ENCODE data around the gene NKD1. TPM values are rescaled to one million over a fixed set of nuclear protein-coding genes. Genes with fewer than 3 reads are reported as not detected.

Gene NKD1
- total and polyA plus RNA-seq, 4 donors, result 2.3 to 14.1 (median 8.0) TPM

- peak; percentile 94 to 98 (median 96) for DNase-seq
- H3K9ac ChIP-seq (ENCODE audit: insufficient read depth in 1 of 2, low read length in 2 of 2), result no peak overlapping the region
- TF ChIP-seq CTCF (IDR thresholded peaks at IDR 0.05; ENCODE audit: control extremely low read depth, extremely low read depth), result no peak
- no peaks in the 10 kb centered on the region for H3K9me3 ChIP-seq (ENCODE audit: control insufficient read depth in 4 of 4, insufficient read depth in 3 of 4, low read length in 3 of 4)
- H3K4me1 ChIP-seq (ENCODE audit: control insufficient read depth in 5 of 5, insufficient read depth in 5 of 5, low read length in 5 of 5), result peaks cover 0 to 45% (median 34%) of the 10 kb centered on the region in 5 donors
- H3K36me3 ChIP-seq (ENCODE audit: control insufficient read depth in 4 of 4, insufficient read depth in 4 of 4, low read length in 4 of 4), result peaks cover 0 to 24% (median 11%) of the 10 kb centered on the region in 4 donors
- peak overlapping the region in 1 of 2 donors; percentile 15 for H3K27ac ChIP-seq (ENCODE audit: low read depth in 1 of 2, low read length in 1 of 2)
- H3K27me3 ChIP-seq (ENCODE audit: control insufficient read depth in 3 of 3, insufficient read depth in 3 of 3, low read length in 2 of 3), result no peaks in the 10 kb centered on the region
- H3K4me3 ChIP-seq, result no peak overlapping the region
- no peak for ATAC-seq (ENCODE audit: insufficient read depth, low FRiP score)
- 62 to 64% methylated on average over 24 of the region's 24 CpGs for WGBS, 2 donors
Observed at GRCh38 chr16:50591800-50592771, 43.9 kb downstream of the NKD1 start.

GRCh38 chr16:50592996-50593395 is 44.8 kb downstream of the NKD1 start:
- Histone ChIP-seq H3K36me3 (ENCODE audit: control insufficient read depth in 4 of 4, insufficient read depth in 4 of 4, low read length in 4 of 4) (peaks cover 0 to 21% (median 10%) of the 10 kb centered on the region in 4 donors), H3K27ac (ENCODE audit: low read depth in 1 of 2, low read length in 1 of 2) (no peak overlapping the region), H3K4me3 (no peak overlapping the region), H3K27me3 (ENCODE audit: control insufficient read depth in 3 of 3, insufficient read depth in 3 of 3, low read length in 2 of 3) (no peaks in the 10 kb centered on the region), H3K9me3 (ENCODE audit: control insufficient read depth in 4 of 4, insufficient read depth in 3 of 4, low read length in 3 of 4) (no peaks in the 10 kb centered on the region), H3K4me1 (ENCODE audit: control insufficient read depth in 5 of 5, insufficient read depth in 5 of 5, low read length in 5 of 5) (peaks cover 0 to 54% (median 34%) of the 10 kb centered on the region in 5 donors), H3K9ac (ENCODE audit: insufficient read depth in 1 of 2, low read length in 2 of 2) (no peak overlapping the region)
- no peak for DNase-seq
- 84 to 87% methylated on average over 7 of the region's 7 CpGs for WGBS, 2 donors
- ATAC-seq (ENCODE audit: insufficient read depth, low FRiP score), result no peak
- no peak for TF ChIP-seq CTCF (IDR thresholded peaks at IDR 0.05; ENCODE audit: control extremely low read depth, extremely low read depth)

- Histone ChIP-seq H3K9me3 (ENCODE audit: control insufficient read depth in 4 of 4, insufficient read depth in 3 of 4, low read length in 3 of 4) (no peaks in the 10 kb centered on the region), H3K4me1 (ENCODE audit: control insufficient read depth in 5 of 5, insufficient read depth in 5 of 5, low read length in 5 of 5) (peaks cover 0 to 60% (median 34%) of the 10 kb centered on the region in 5 donors), H3K27ac (ENCODE audit: low read depth in 1 of 2, low read length in 1 of 2) (no peak overlapping the region), H3K4me3 (no peak overlapping the region), H3K9ac (ENCODE audit: insufficient read depth in 1 of 2, low read length in 2 of 2) (no peak overlapping the region), H3K36me3 (ENCODE audit: control insufficient read depth in 4 of 4, insufficient read depth in 4 of 4, low read length in 4 of 4) (peaks cover 0 to 21% (median 9%) of the 10 kb centered on the region in 4 donors), H3K27me3 (ENCODE audit: control insufficient read depth in 3 of 3, insufficient read depth in 3 of 3, low read length in 2 of 3) (no peaks in the 10 kb centered on the region)
- DNase-seq, result peak in 1 of 3 donors; percentile 49
- ATAC-seq (ENCODE audit: insufficient read depth, low FRiP score), result no peak
- WGBS, 2 donors, result 83 to 86% methylated on average over 9 of the region's 9 CpGs
- TF ChIP-seq CTCF (IDR thresholded peaks at IDR 0.05; ENCODE audit: control extremely low read depth, extremely low read depth), result no peak
Observed at GRCh38 chr16:50593410-50594150, 45.4 kb downstream of the NKD1 start.

All from lung (tissue), 12 donors.